Hepatocyte (in vitro differentiated cells): ENCODE data around the gene MUC15.

Experiments
- CTCF ChIP-seq: fragments of 200-600 bp; sonication (generic); IDR thresholded peaks from 2 replicates; pipeline ENCODE4 v1.5.1; 2016; ENCODE audit warnings: antibody characterized with exemption, mild to moderate bottlenecking; ENCODE audit not compliant: poor library complexity
- EZH2 ChIP-seq: fragments of 200-600 bp; sonication (generic); IDR thresholded peaks from 2 replicates; pipeline ENCODE4 v1.6.1; 2016; ENCODE audit warnings: antibody characterized with exemption, mild to moderate bottlenecking, borderline replicate concordance

DNA sequence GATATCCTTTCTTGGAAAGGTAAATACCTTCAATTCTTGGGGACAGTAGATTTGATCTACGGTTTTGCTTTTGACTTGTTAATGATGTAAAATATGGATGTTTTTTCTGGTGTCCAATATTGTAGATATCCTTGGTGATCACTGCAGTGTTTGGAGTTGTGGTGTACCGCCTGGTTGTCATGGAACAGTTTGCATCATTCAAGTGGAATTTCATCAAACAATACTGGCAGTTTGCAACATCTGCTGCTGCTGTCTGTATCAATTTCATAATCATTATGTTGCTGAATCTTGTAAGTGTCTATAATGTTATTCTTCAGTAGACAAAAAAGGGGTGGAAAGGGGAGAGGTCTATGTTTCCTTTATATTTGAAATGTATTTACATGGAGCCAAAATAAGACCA, 27.4 kb upstream of the MUC15 start:
- TF ChIP-seq CTCF (no peak), EZH2 (no peak)
